Neural cell (in vitro differentiated cells): ENCODE data around the gene ZIC1.

Experiments
- SMC3 ChIP-seq: fragments of 450-650 bp; conservative IDR thresholded peaks from 2 replicates; pipeline ENCODE4 v1.6.1; 2014; ENCODE audit warnings: antibody characterized with exemption, mild to moderate bottlenecking, moderate library complexity; ENCODE audit not compliant: poor library complexity
- TF ChIP-seq, protein P1 (sequence below): fragments of 450-650 bp; IDR thresholded peaks from 2 replicates; pipeline ENCODE4 v1.5.1; 2014; ENCODE audit warnings: antibody characterized with exemption, mild to moderate bottlenecking, moderate library complexity; ENCODE audit not compliant: poor library complexity, severe bottlenecking

DNA sequence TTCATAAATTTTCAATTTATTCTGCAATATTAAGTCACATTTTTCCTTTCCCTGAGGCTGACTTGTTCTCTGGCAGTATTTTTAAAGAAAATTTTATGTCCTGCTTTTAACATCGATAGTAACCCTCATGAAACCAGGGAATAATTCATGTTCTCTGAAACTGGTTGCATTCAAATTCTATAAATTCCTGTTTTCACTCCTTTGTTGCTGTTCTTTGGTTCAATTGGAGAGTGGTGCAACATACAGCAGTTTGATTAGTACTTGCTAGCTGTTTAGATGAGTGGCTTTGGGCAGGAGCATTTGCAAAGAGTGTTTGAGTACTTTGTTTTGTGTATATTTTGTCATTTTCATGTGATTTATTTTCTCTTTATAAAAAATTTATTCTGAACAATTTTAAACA, 19.2 kb downstream of the ZIC1 start:
- TF ChIP-seq, protein P1, sequence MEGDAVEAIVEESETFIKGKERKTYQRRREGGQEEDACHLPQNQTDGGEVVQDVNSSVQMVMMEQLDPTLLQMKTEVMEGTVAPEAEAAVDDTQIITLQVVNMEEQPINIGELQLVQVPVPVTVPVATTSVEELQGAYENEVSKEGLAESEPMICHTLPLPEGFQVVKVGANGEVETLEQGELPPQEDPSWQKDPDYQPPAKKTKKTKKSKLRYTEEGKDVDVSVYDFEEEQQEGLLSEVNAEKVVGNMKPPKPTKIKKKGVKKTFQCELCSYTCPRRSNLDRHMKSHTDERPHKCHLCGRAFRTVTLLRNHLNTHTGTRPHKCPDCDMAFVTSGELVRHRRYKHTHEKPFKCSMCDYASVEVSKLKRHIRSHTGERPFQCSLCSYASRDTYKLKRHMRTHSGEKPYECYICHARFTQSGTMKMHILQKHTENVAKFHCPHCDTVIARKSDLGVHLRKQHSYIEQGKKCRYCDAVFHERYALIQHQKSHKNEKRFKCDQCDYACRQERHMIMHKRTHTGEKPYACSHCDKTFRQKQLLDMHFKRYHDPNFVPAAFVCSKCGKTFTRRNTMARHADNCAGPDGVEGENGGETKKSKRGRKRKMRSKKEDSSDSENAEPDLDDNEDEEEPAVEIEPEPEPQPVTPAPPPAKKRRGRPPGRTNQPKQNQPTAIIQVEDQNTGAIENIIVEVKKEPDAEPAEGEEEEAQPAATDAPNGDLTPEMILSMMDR: no peak
- TF ChIP-seq SMC3: no peak
